GM19099 (cell line): Measurements from ENCODE around the gene EFS.

Source experiments
- POLR2A ChIP-seq: IDR thresholded peaks from 3 replicates; pipeline ENCODE4 v1.6.1; 2011; ENCODE audit warnings: low read depth; ENCODE audit not compliant: insufficient read length; ENCODE audit errors: extremely low read depth

The EFS gene

DNA sequence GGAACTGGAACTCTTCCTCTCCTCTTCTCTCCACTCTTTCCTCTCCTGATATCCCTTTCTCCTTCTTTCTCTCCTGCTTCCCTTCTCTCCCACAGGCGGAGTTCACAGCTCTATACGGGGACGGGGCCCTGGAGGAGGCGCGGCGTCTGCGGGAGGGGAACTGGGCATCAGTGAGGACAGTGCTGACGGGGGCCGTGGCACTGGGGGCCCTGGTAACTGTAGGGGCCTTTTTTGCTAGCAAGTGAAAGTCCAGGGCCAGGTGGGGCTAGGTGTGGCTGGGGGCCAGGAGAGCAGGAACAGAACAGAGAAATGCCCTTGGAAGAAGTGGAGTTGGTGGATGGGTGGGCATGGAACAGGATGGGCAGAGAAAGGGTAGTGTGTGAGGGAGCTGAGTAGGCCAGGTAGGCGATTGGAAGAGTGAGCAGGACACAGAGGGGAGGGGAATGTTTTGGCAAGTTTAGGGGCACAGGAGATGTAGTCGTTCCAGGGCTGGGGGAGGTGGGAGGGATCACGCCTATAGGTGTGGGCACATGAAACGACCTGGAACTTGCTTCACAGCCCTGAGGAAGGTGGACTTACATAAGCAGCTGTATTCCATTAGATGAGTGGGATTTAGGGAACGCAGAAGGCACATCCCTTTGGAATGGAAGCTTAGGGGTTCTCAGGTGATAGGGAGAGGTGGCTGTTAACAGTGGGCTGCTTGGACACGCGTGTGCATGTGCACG, 56.1 kb downstream of the EFS start:
- no peak for TF ChIP-seq POLR2A

DNA sequence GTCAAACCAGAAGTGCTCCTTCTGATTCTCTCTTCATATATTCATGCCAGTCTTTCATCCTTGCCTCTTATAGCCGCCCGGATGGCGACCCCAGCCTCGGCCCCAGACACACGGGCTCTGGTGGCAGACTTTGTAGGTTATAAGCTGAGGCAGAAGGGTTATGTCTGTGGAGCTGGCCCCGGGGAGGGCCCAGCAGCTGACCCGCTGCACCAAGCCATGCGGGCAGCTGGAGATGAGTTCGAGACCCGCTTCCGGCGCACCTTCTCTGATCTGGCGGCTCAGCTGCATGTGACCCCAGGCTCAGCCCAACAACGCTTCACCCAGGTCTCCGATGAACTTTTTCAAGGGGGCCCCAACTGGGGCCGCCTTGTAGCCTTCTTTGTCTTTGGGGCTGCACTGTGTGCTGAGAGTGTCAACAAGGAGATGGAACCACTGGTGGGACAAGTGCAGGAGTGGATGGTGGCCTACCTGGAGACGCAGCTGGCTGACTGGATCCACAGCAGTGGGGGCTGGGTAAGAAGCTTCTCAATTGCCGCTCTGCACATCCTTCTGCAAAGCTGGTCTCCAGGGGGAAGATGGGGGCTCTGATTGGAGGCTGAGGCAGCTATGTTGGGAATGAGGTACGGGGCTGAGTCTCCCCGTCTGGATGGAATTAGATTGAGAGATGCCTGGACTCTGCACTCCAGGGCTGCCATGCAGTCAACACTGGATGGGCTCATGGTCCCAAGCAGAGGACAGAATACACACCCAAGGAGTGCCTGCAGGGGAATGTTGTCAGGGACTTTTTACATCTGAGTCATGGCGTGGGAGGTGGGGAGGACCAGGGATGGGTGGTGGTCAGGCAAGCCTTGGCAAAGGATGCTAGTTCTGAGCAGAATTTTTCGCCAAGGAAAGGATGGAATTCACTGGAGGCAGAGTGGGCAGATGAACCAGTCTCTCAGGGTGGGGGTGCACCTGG, 57.0 kb downstream of the EFS start:
- TF ChIP-seq POLR2A: no peak

DNA sequence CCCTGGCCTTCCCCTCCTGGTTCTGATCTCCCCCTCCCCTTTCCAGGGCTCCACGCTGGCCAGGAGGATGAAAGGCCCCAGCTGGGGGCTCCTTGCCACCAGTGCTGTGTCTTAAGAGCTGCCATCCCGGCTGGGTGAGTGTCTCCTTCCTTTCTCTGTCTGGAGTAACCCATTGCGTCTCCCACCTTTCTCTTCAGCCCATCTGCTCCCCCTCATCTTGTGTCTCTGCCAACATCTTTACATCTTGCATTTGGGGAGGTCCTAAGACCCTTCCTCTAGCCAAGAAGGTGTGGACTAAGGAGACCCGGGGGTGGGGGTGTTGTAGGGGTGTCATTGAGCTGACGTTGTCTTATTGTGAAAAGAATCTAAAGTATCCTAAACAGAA, 57.8 kb downstream of the EFS start:
- no peak for TF ChIP-seq POLR2A

DNA sequence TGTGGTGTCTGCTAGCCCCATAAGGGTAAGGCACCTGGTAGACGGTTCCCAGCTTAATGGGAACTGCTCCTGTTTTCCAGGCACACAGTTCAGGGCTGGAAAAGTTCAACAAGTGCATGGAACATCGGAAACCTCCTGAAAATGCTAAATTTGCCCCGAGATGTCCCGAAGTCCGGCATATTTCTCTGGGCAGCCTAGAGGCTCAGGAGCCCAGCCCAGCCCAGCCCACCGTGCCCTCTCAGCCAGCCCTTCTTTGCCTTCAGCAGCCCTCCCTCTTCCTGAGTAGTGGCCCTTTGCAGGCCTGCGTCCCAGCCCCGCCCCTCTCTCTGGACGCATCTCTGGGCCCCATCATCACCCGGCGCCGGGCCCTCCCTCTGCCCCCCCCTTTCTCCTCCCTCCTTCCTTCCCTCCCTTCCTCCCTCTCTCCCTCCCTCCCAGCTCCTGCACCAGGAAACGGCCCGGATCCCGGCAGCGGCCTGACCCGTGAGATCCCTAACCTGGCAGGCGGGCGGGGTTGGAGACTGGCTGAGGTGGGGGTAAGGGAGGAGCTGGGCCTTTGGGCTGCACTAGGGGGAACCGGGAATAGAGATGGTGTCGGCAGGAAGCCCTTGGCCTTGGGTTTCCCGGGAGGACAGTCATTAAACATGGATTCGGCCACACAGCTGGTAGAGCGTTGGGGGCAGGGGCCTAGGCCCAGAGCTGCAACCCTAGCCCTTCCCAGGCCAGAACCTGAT, 58.4 kb downstream of the EFS start, which contains the start of gene BCL2L2:
TSS of gene BCL2L2 (plus strand) at position 422 of the 734 bp plus-strand sequence. CDS start 935 bp downstream, outside the sequence.
- TF ChIP-seq POLR2A: peak; percentile 84
